HepG2 (cell line): ENCODE measurements around the gene FBXO11. TPM values are rescaled to one million over a fixed set of nuclear protein-coding genes. Genes with fewer than 3 reads are reported as not detected.

ENCODE experiments used
- AGO2 ChIP-seq: fragments of 200-400 bp; formaldehyde crosslinking; optimal IDR thresholded peaks from 2 replicates; pipeline ENCODE3; 2017; ENCODE audit warnings: mild to moderate bottlenecking, low read depth, low read length, moderate library complexity
- KLF16 ChIP-seq, 2 experiments: sonication (generic) in 1 of 2; formaldehyde crosslinking in 1 of 2; IDR thresholded peaks; 2 replicates each; pipeline versions ENCODE4 v1.6.1 to v1.8.0; 2016 to 2023; ENCODE audit warnings: missing genetic modification reagents in 2 of 2, missing compliant biosample characterization in 1 of 2
- PHF20 ChIP-seq: sonication (generic); formaldehyde crosslinking; IDR thresholded peaks from 2 replicates; pipeline ENCODE4 v1.5.0; 2020; ENCODE audit warnings: mild to moderate bottlenecking, missing genetic modification reagents
- SMARCE1 ChIP-seq: fragments of 450-650 bp; IDR thresholded peaks from 2 replicates; pipeline ENCODE4 v1.6.1; 2017; ENCODE audit warnings: borderline replicate concordance
- ZFP90 ChIP-seq: sonication (generic); formaldehyde crosslinking; IDR thresholded peaks from 2 replicates; pipeline ENCODE4 v1.8.0; 2022; ENCODE audit warnings: missing genetic modification reagents, mild to moderate bottlenecking, inconsistent platforms, borderline replicate concordance
- ZFX ChIP-seq: sonication (generic); formaldehyde crosslinking; IDR thresholded peaks from 2 replicates; pipeline ENCODE4 v1.4.0; 2020; ENCODE audit warnings: mild to moderate bottlenecking, low read depth, missing genetic modification reagents, moderate library complexity
- ZNF234 ChIP-seq: sonication (generic); formaldehyde crosslinking; conservative IDR thresholded peaks from 2 replicates; pipeline ENCODE4 v1.5.1; 2020; ENCODE audit warnings: mild to moderate bottlenecking, missing genetic modification reagents
- ZNF839 ChIP-seq: sonication (generic); formaldehyde crosslinking; IDR thresholded peaks from 2 replicates; pipeline ENCODE4 v1.4.0; 2020; ENCODE audit warnings: missing genetic modification reagents, mild to moderate bottlenecking, borderline replicate concordance
- polyA plus RNA-seq, 8 experiments: library from polyadenylated mRNA; depleted of rRNA in 3 of 8; stranded (reverse) in 7 of 8; unstranded in 1 of 8; fragments of >200 nt; fragmentation: Illumina TruSeq in 4 of 8; extraction: Trizol in 4 of 8; gene quantifications; 2 replicates each; pipeline versions ENCODE4 v1.2.1 to v1.2.3, GENCODE V29; 2011 to 2016; ENCODE audit warnings: low read depth in 4 of 8, missing spikeins in 1 of 8, mixed read lengths in 1 of 8; ENCODE audit not compliant: insufficient read depth in 1 of 8
- total RNA-seq, 5 experiments: library from RNA; depleted of rRNA; stranded (reverse); fragments of >200 nt; fragmentation: Illumina TruSeq; extraction: Trizol; gene quantifications; 2 replicates each; pipeline ENCODE4 v1.2.3, GENCODE V29; 2016; ENCODE audit warnings: low read depth in 1 of 5
- TF ChIP-seq, protein P1 (sequence below): sonication (generic); IDR thresholded peaks from 2 replicates; pipeline ENCODE4 v1.6.1; 2016; ENCODE audit warnings: low read depth, borderline replicate concordance
- TF ChIP-seq, protein P2 (sequence below): sonication (generic); formaldehyde crosslinking; IDR thresholded peaks from 2 replicates; pipeline ENCODE4 v1.4.0; 2020; ENCODE audit warnings: missing genetic modification reagents
- TF ChIP-seq, protein P3 (sequence below): sonication (generic); formaldehyde crosslinking; IDR thresholded peaks from 2 replicates; pipeline ENCODE4 v1.4.0; 2020; ENCODE audit warnings: missing genetic modification reagents, borderline replicate concordance
- TF ChIP-seq, protein P4 (sequence below): sonication (generic); formaldehyde crosslinking; IDR thresholded peaks from 2 replicates; pipeline ENCODE4 v1.4.0; 2020; ENCODE audit warnings: missing genetic modification reagents
- TF ChIP-seq, protein P5 (sequence below): sonication (generic); formaldehyde crosslinking; conservative IDR thresholded peaks from 2 replicates; pipeline ENCODE4 v1.4.0; 2020; ENCODE audit warnings: missing genetic modification reagents

FBXO11 gene
- total and polyA plus RNA-seq, 2 of the 13 experiments (the other 11 are each of a cell fraction or from before 2014, with no cell fraction given) = 27.9 to 47.6 TPM

DNA sequence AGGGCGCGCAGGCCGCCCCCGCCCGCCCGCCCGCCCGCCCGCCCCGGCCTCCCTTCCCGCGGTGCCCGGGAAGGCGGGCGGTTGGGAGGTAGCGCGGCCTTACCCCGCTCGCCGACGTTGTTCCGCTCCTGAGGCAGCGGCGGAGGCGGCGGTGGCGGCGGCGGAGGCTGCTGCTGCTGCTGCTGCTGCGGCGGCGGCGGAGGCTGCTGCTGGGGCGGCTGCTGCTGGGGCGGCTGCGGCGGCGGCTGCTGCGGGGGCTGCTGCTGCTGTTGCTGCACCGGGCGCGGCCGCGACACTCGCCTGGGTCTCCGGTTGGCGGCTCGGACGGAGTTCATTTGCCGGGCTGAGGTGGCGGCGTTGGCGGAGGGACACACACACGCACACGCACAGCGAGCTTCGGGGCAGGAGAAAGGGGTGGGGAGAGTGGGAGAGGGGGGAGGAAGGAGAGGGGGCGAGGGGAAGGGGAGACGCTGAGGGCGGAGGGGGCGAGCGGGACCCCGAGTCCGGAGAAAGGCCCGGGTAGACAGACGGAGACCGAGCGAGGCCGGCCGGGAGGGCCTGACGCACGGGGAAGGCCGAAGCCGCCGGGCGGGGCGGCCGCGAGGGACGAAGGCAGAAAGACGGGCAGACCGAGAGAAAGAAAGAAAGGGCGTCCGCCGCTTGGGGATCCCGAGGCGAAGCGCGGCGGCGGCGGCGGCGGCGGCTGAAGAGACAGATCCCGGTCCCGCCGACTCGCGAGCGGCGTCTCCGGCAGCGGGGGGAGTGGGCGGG is 727 bp downstream of the FBXO11 start (continued):
- TF ChIP-seq, protein P1, sequence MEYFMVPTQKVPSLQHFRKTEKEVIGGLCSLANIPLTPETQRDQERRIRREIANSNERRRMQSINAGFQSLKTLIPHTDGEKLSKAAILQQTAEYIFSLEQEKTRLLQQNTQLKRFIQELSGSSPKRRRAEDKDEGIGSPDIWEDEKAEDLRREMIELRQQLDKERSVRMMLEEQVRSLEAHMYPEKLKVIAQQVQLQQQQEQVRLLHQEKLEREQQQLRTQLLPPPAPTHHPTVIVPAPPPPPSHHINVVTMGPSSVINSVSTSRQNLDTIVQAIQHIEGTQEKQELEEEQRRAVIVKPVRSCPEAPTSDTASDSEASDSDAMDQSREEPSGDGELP = no peak
- no peak for TF ChIP-seq SMARCE1
- TF ChIP-seq ZFX (CRISPR knock-in tag) = peak; percentile 44; the same call in 1 of the 2 replicates
- no peak for TF ChIP-seq KLF16 (CRISPR knock-in tag; IDR thresholded peaks at IDR 0.05)
- TF ChIP-seq, protein P2, sequence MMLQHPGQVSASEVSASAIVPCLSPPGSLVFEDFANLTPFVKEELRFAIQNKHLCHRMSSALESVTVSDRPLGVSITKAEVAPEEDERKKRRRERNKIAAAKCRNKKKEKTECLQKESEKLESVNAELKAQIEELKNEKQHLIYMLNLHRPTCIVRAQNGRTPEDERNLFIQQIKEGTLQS (CRISPR knock-in tag) = no peak
- peak; percentile 77 for TF ChIP-seq AGO2
- peak; percentile 48; the same call in 1 of the 2 replicates for TF ChIP-seq PHF20 (CRISPR knock-in tag)
- TF ChIP-seq ZNF839 (CRISPR knock-in tag) = no peak
- TF ChIP-seq, protein P3, sequence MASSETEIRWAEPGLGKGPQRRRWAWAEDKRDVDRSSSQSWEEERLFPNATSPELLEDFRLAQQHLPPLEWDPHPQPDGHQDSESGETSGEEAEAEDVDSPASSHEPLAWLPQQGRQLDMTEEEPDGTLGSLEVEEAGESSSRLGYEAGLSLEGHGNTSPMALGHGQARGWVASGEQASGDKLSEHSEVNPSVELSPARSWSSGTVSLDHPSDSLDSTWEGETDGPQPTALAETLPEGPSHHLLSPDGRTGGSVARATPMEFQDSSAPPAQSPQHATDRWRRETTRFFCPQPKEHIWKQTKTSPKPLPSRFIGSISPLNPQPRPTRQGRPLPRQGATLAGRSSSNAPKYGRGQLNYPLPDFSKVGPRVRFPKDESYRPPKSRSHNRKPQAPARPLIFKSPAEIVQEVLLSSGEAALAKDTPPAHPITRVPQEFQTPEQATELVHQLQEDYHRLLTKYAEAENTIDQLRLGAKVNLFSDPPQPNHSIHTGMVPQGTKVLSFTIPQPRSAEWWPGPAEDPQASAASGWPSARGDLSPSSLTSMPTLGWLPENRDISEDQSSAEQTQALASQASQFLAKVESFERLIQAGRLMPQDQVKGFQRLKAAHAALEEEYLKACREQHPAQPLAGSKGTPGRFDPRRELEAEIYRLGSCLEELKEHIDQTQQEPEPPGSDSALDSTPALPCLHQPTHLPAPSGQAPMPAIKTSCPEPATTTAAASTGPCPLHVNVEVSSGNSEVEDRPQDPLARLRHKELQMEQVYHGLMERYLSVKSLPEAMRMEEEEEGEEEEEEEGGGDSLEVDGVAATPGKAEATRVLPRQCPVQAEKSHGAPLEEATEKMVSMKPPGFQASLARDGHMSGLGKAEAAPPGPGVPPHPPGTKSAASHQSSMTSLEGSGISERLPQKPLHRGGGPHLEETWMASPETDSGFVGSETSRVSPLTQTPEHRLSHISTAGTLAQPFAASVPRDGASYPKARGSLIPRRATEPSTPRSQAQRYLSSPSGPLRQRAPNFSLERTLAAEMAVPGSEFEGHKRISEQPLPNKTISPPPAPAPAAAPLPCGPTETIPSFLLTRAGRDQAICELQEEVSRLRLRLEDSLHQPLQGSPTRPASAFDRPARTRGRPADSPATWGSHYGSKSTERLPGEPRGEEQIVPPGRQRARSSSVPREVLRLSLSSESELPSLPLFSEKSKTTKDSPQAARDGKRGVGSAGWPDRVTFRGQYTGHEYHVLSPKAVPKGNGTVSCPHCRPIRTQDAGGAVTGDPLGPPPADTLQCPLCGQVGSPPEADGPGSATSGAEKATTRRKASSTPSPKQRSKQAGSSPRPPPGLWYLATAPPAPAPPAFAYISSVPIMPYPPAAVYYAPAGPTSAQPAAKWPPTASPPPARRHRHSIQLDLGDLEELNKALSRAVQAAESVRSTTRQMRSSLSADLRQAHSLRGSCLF = no peak
- TF ChIP-seq, protein P4, sequence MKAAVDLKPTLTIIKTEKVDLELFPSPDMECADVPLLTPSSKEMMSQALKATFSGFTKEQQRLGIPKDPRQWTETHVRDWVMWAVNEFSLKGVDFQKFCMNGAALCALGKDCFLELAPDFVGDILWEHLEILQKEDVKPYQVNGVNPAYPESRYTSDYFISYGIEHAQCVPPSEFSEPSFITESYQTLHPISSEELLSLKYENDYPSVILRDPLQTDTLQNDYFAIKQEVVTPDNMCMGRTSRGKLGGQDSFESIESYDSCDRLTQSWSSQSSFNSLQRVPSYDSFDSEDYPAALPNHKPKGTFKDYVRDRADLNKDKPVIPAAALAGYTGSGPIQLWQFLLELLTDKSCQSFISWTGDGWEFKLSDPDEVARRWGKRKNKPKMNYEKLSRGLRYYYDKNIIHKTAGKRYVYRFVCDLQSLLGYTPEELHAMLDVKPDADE = no peak
- TF ChIP-seq ZFP90 (CRISPR knock-in tag) = no peak
- TF ChIP-seq, protein P5, sequence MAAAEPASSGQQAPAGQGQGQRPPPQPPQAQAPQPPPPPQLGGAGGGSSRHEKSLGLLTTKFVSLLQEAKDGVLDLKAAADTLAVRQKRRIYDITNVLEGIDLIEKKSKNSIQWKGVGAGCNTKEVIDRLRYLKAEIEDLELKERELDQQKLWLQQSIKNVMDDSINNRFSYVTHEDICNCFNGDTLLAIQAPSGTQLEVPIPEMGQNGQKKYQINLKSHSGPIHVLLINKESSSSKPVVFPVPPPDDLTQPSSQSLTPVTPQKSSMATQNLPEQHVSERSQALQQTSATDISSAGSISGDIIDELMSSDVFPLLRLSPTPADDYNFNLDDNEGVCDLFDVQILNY (CRISPR knock-in tag) = no peak
- TF ChIP-seq ZNF234 (CRISPR knock-in tag) = 0 out of 2 replicates have a peak, but pooled peaks have one; percentile 52
